K562 (cell line): ENCODE data around the gene SLC1A2. TPM values are rescaled to one million over a fixed set of nuclear protein-coding genes. Genes with fewer than 3 reads are reported as not detected.

Source experiments
- ATAC-seq: fragments of 200-7000 bp; cut with Tn5 transposase; 3 replicates; pipeline ENCODE4 v1.9.1; 2020; ENCODE audit warnings: moderate library complexity
- BruUV-seq: library from RNA; stranded (reverse); fragments of 400-500 nt; replicated peaks from 2 replicates; lab custom pipeline; 2021; lab: Mats Ljungman, UMichigan
- CTCF ChIA-PET: fragments of 300-600 bp; formaldehyde crosslinking; extraction: SDS; loops from one replicate; lab custom pipeline; 2021; ENCODE audit warnings: low intra/inter-chr PET ratio; lab: Yijun Ruan, JAX
- POLR2A ChIA-PET: fragments of 300-600, 350-650 bp; sonication (Branson Sonifier 250); formaldehyde crosslinking; extraction: SDS; loops from one replicate; lab custom pipeline; 2021; ENCODE audit warnings: antibody characterized with exemption, inconsistent platforms; lab: Yijun Ruan, JAX
- DNase-seq, 4 experiments: peaks; one replicate each; pipeline versions ENCODE4 v3.0.0 to v3.0.0-alpha.2; 2011 to 2018; ENCODE audit warnings: low spot score in 3 of 4, mixed read lengths in 3 of 4; ENCODE audit errors: extremely low read depth in 1 of 4
- FAIRE-seq: peaks from 2 replicates; lab custom pipeline; 2011; peaks lifted over from hg19 to GRCh38; lab: Jason Lieb, UNC
- H2AFZ ChIP-seq: 2 replicates; pipeline ENCODE4 v1.6.0; 2011; ENCODE audit warnings: low read depth, low read length, control low read depth, inconsistent platforms
- H3K27ac ChIP-seq: fragments of 200-600 bp; 3 replicates; pipeline ENCODE4 v1.8.0; 2011; ENCODE audit warnings: low read depth, mild to moderate bottlenecking, control low read depth, inconsistent platforms, low read length, moderate library complexity, mixed read lengths; ENCODE audit errors: extremely low read depth
- H3K27me3 ChIP-seq, 2 experiments: fragments of 300-600 bp in 1 of 2; 2 replicates in 1 of 2; 3 replicates in 1 of 2; pipeline versions ENCODE4 v1.6.0 to v1.8.0; 2011; ENCODE audit warnings: inconsistent platforms in 2 of 2, low read length in 2 of 2, mild to moderate bottlenecking in 1 of 2, mixed read lengths in 1 of 2, moderate library complexity in 1 of 2; ENCODE audit not compliant: control insufficient read depth in 2 of 2, insufficient read depth in 2 of 2
- H3K36me3 ChIP-seq: fragments of 300-600 bp; 3 replicates; pipeline ENCODE4 v1.8.0; 2011; ENCODE audit warnings: mild to moderate bottlenecking, low read length, inconsistent platforms; ENCODE audit not compliant: control insufficient read depth, insufficient read depth
- H3K4me1 ChIP-seq, 2 experiments: fragments of 200-600 bp in 1 of 2; replicated peaks in 1 of 2; 2 replicates in 1 of 2; 3 replicates in 1 of 2; pipeline versions ENCODE4 v1.5.1 to v1.8.0; 2011; ENCODE audit warnings: inconsistent platforms in 2 of 2, low read length in 2 of 2, mild to moderate bottlenecking in 1 of 2, mixed read lengths in 1 of 2, moderate library complexity in 1 of 2; ENCODE audit not compliant: control insufficient read depth in 2 of 2, insufficient read depth in 2 of 2
- H3K4me2 ChIP-seq: 2 replicates; pipeline ENCODE4 v1.6.1; 2011; ENCODE audit warnings: low read length, control low read depth, inconsistent platforms, mixed read lengths; ENCODE audit not compliant: insufficient read depth
- H3K4me3 ChIP-seq: fragments of 200-600 bp; sonication (generic), shearing (Covaris generic); 2 replicates; pipeline ENCODE4 v1.5.1; 2016; ENCODE audit warnings: control low read depth, inconsistent platforms
- H3K79me2 ChIP-seq: fragments of 200-600 bp; 3 replicates; pipeline ENCODE4 v1.8.0; 2011; ENCODE audit warnings: low read length, inconsistent platforms; ENCODE audit not compliant: control insufficient read depth, insufficient read depth
- H3K9ac ChIP-seq, 2 experiments: 2 replicates each; pipeline versions ENCODE4 v1.6.0 to v1.6.1; 2011; ENCODE audit warnings: low read depth in 2 of 2, low read length in 2 of 2, control low read depth in 1 of 2, inconsistent platforms in 1 of 2, mild to moderate bottlenecking in 1 of 2, mixed read lengths in 1 of 2; ENCODE audit not compliant: insufficient read depth in 1 of 2
- H3K9me1 ChIP-seq: one replicate; pipeline ENCODE4 v1.6.0; 2011; ENCODE audit warnings: inconsistent platforms, mild to moderate bottlenecking, low read length, moderate library complexity; ENCODE audit not compliant: control insufficient read depth, insufficient read depth
- H3K9me3 ChIP-seq: replicated peaks from 2 replicates; pipeline ENCODE4 v1.5.1; 2011; ENCODE audit warnings: low read depth, low read length, inconsistent platforms; ENCODE audit not compliant: control insufficient read depth, insufficient read depth
- H4K20me1 ChIP-seq: replicated peaks from 2 replicates; pipeline ENCODE4 v1.6.1; 2011; ENCODE audit warnings: low read length, inconsistent platforms, mixed read lengths; ENCODE audit not compliant: control insufficient read depth, insufficient read depth
- BRF1 ChIP-seq: IDR thresholded peaks from 3 replicates; pipeline ENCODE4 v1.6.1; 2011; ENCODE audit warnings: borderline replicate concordance, mild to moderate bottlenecking; ENCODE audit not compliant: insufficient read length; ENCODE audit errors: extremely low read depth
- C11orf30 ChIP-seq: fragments of 450-650 bp; IDR thresholded peaks from 2 replicates; pipeline ENCODE4 v1.6.1; 2016; ENCODE audit warnings: low read depth, mild to moderate bottlenecking
- CBFA2T3 ChIP-seq: fragments of 450-650 bp; IDR thresholded peaks from 2 replicates; pipeline ENCODE4 v1.6.1; 2017
- ELF4 ChIP-seq: fragments of 450-650 bp; formaldehyde crosslinking; IDR thresholded peaks from 2 replicates; pipeline ENCODE4 v1.4.0; 2022; ENCODE audit warnings: missing genetic modification characterization
- ERF ChIP-seq: fragments of 450-650 bp; formaldehyde crosslinking; IDR thresholded peaks from 2 replicates; pipeline ENCODE4 v1.4.0; 2020; ENCODE audit warnings: mild to moderate bottlenecking, mixed read lengths
- FOXM1 ChIP-seq, 2 experiments: fragments of 450-650 bp in 1 of 2; sonication (generic) in 1 of 2; formaldehyde crosslinking in 1 of 2; IDR thresholded peaks; 2 replicates each; pipeline versions ENCODE4 v1.6.1 to v1.9.0; 2017 to 2022; ENCODE audit warnings: low read depth in 2 of 2, mild to moderate bottlenecking in 2 of 2, missing genetic modification reagents in 1 of 2, moderate library complexity in 1 of 2
- MTA3 ChIP-seq: fragments of 450-650 bp; formaldehyde crosslinking; IDR thresholded peaks from 2 replicates; pipeline ENCODE4 v1.6.1; 2017; ENCODE audit warnings: mild to moderate bottlenecking, borderline replicate concordance
- MTF1 ChIP-seq: fragments of 250-450 bp; sonication (Bioruptor Pico); IDR thresholded peaks from 2 replicates; pipeline ENCODE4 v1.9.0; 2021; ENCODE audit warnings: moderate library complexity, mild to moderate bottlenecking, inconsistent platforms, borderline replicate concordance
- NFE2L1 ChIP-seq: fragments of 450-650 bp; IDR thresholded peaks from 2 replicates; pipeline ENCODE4 v1.6.1; 2016; ENCODE audit warnings: missing genetic modification characterization, low read depth, mild to moderate bottlenecking, missing compliant biosample characterization, moderate library complexity, borderline replicate concordance
- PHB2 ChIP-seq: fragments of 450-650 bp; IDR thresholded peaks from 2 replicates; pipeline ENCODE4 v1.6.1; 2017; ENCODE audit warnings: low read depth
- ZBTB1 ChIP-seq: sonication (generic); formaldehyde crosslinking; IDR thresholded peaks from 2 replicates; pipeline ENCODE4 v1.8.1; 2023; ENCODE audit warnings: missing genetic modification reagents, low read depth, mild to moderate bottlenecking, borderline replicate concordance
- ZBTB34 ChIP-seq: fragments of 250-450 bp; sonication (Bioruptor Pico); IDR thresholded peaks from 2 replicates; pipeline ENCODE4 v1.8.0; 2021; ENCODE audit warnings: mild to moderate bottlenecking, moderate library complexity
- ZNF184 ChIP-seq: sonication (generic); formaldehyde crosslinking; IDR thresholded peaks from 2 replicates; pipeline ENCODE4 v1.5.0; 2020; ENCODE audit warnings: missing genetic modification reagents
- WGBS: fragments of 100-300 bp; shearing (Covaris generic); methylation state at CpG from one replicate; pipeline ENCODE4 v1.1.6; 2016; ENCODE audit warnings: low coverage, mixed read lengths; ENCODE audit not compliant: insufficient coverage; ENCODE audit errors: missing lambda C conversion rate; 5-methylcytosine and 5-hydroxymethylcytosine counted together
- in situ Hi-C: fragments of 300-500 bp; cut with MboI; formaldehyde crosslinking; loops from 4 replicates; pipeline ENCODE4 v1.15.0; 2018; ENCODE audit warnings: inconsistent platforms, mixed read lengths
- intact Hi-C: fragments of 100-400 bp; cut with micrococcal nuclease; formaldehyde crosslinking; loops from 2 replicates; pipeline ENCODE4 v1.14.2; 2022
- polyA plus RNA-seq, 8 experiments: library from polyadenylated mRNA; depleted of rRNA in 4 of 8; stranded (reverse) in 5 of 8; unstranded in 3 of 8; fragments of >200 nt; fragmentation: Nextera tagmentation in 2 of 8; fragmentation: Illumina TruSeq in 1 of 8; extraction: Ambion mirVana in 2 of 8; extraction: Trizol in 1 of 8; gene quantifications; 2 replicates each; pipeline versions ENCODE4 v1.2.1 to v1.2.3, GENCODE V29; 2011 to 2014; ENCODE audit warnings: inconsistent platforms in 1 of 8, missing spikeins in 1 of 8
- total RNA-seq, 7 experiments: library from RNA; depleted of rRNA in 6 of 7; stranded (reverse); fragments of >200 nt in 6 of 7; fragmentation: Illumina TruSeq in 2 of 7; extraction: Trizol in 2 of 7; gene quantifications; 2 replicates each; pipeline versions ENCODE4 v1.2.1 to v1.2.3, GENCODE V29; 2011 to 2021; ENCODE audit warnings: low replicate concordance in 1 of 7

SLC1A2 gene
- total and polyA plus RNA-seq, 9 of the 15 experiments (the other 6 are each of a cell fraction or from before 2014, with no cell fraction given): 0.03 to 0.07 (median 0.04) TPM; not detected in 5

- Histone ChIP-seq H3K9me1 (no peaks in the 10 kb centered on the region), H3K36me3 (no peaks in the 10 kb centered on the region), H3K4me1 (peaks cover 0 to 37% of the 10 kb centered on the region in 2 experiments; a peak in 3 of 5 replicates), H3K79me2 (no peaks in the 10 kb centered on the region), H4K20me1 (no peaks in the 10 kb centered on the region), H3K9ac (no peak overlapping the region), H3K9me3 (no peaks in the 10 kb centered on the region), H2AFZ (no peak overlapping the region), H3K27me3 (no peaks in the 10 kb centered on the region), H3K4me3 (no peak overlapping the region), H3K4me2 (no peak overlapping the region), H3K27ac (no peak overlapping the region)
- TF ChIP-seq ELF4 (CRISPR knock-in tag): no peak
- no peak for TF ChIP-seq C11orf30
- TF ChIP-seq MTA3: no peak
- no peak for TF ChIP-seq BRF1
- TF ChIP-seq PHB2: no peak
- TF ChIP-seq ZBTB34 (CRISPR knock-in tag): no peak
- no peak for TF ChIP-seq CBFA2T3
- TF ChIP-seq FOXM1 (IDR thresholded peaks at IDR 0.05; ENCODE audit: low read depth): no peak
- TF ChIP-seq FOXM1 (CRISPR knock-in tag; IDR thresholded peaks at IDR 0.05; ENCODE audit: low read depth): no peak
- no peak for TF ChIP-seq ZBTB1 (CRISPR knock-in tag)
- TF ChIP-seq MTF1 (CRISPR knock-in tag): no peak
- TF ChIP-seq ZNF184 (CRISPR knock-in tag): no peak
- TF ChIP-seq NFE2L1: no peak
- TF ChIP-seq ERF (CRISPR knock-in tag): no peak
- in situ Hi-C loops (no loop called here), intact Hi-C loops (no loop called here)
- CTCF ChIA-PET: no interaction called here
- ATAC-seq: no peak
- FAIRE-seq: no peak
- BruUV-seq: no TSS peak
- WGBS: 17% methylated on average over 1 of the region's 1 CpG
- POLR2A ChIA-PET: no interaction called here
- no peak for DNase-seq
Observed at GRCh38 chr11:35347921-35348331, 71.4 kb downstream of the SLC1A2 start.
